Keratinocyte (primary cell): ENCODE data around the gene NTMT1.

Source experiments
- CTCF ChIP-seq, 3 experiments: IDR thresholded peaks in 1 of 3; conservative IDR thresholded peaks in 1 of 3; optimal IDR thresholded peaks in 1 of 3; 2 replicates in 2 of 3; 3 replicates in 1 of 3; pipeline versions ENCODE3 to v1.5.1; 2011; ENCODE audit warnings: low read length in 3 of 3, mild to moderate bottlenecking in 3 of 3, moderate library complexity in 2 of 3, control low read depth in 1 of 3, inconsistent platforms in 1 of 3; ENCODE audit not compliant: insufficient read depth in 2 of 3; ENCODE audit errors: extremely low read depth in 1 of 3
- EZH2 ChIP-seq: IDR thresholded peaks from one replicate; pipeline ENCODE4 v1.6.1; 2012; ENCODE audit warnings: inconsistent platforms, mild to moderate bottlenecking, low read length, moderate library complexity

DNA sequence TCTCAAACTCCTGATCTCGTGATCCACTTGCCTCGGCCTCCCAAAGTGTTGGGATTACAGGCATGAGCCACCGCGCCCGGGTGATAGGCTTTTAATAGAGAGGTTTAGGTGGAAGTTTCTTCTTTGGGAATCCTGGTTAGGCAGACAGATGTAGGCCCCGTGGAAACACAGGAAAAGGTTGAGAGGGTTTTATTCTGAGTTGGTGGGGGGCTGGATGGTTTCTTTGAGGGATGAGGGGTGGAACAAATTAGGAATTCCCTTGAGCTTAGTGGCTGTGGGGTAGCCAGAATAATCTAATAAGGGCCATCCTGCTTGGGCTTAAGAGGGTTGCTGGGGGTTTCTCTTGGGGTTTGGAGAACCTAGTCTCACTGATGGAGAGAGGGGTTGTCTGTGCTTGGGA is 35.5 kb upstream of the NTMT1 start:
- TF ChIP-seq CTCF (optimal IDR thresholded peaks at IDR 0.05 in 1 of 3, IDR thresholded peaks at IDR 0.05 in 1 of 3, conservative IDR thresholded peaks at IDR 0.05 in 1 of 3; ENCODE audit: extremely low read depth in 1 of 3, insufficient read depth in 2 of 3, low read length in 3 of 3) (no peak), EZH2 (no peak)
